Neural cell (in vitro differentiated cells): ENCODE data around the gene MINDY4B.

Experiments used
- CTCF ChIP-seq: fragments of 450-650 bp; IDR thresholded peaks from 2 replicates; pipeline ENCODE4 v1.5.1; 2014; ENCODE audit warnings: antibody characterized with exemption, mild to moderate bottlenecking, moderate library complexity; ENCODE audit not compliant: poor library complexity, severe bottlenecking
- EP300 ChIP-seq: fragments of 450-650 bp; conservative IDR thresholded peaks from 2 replicates; pipeline ENCODE4 v1.6.1; 2014; ENCODE audit warnings: antibody characterized with exemption, mild to moderate bottlenecking, moderate library complexity; ENCODE audit not compliant: poor library complexity, severe bottlenecking

- no peak for TF ChIP-seq EP300
- TF ChIP-seq CTCF = no peak
Measured at GRCh38 chr3:150840802-150841515, 64.3 kb downstream of the MINDY4B start.
